Endothelial cell of umbilical vein (primary cell): ENCODE measurements around the gene UQCRC1. TPM values are rescaled to one million over a fixed set of nuclear protein-coding genes. Genes with fewer than 3 reads are reported as not detected.

ENCODE experiments used
- BruUV-seq: library from RNA; stranded (reverse); fragments of 400-500 nt; replicated peaks from 2 replicates; lab custom pipeline; 2021; lab: Mats Ljungman, UMichigan
- CTCF ChIA-PET: fragments of 300-600, 350-600 bp; sonication (Branson Sonifier 250); formaldehyde crosslinking; loops from one replicate; lab custom pipeline; 2021; ENCODE audit warnings: antibody characterized with exemption, inconsistent platforms; lab: Charles Lee
- POLR2A ChIA-PET: fragments of 300-600, 350-600 bp; sonication (Branson Sonifier 250); formaldehyde crosslinking; loops from one replicate; lab custom pipeline; 2021; ENCODE audit warnings: antibody characterized with exemption, inconsistent platforms; lab: Charles Lee
- DNase-seq: peaks from one replicate; pipeline ENCODE4 v3.0.0-alpha.2; 2011; ENCODE audit warnings: low read depth, low spot score
- FAIRE-seq: peaks from 2 replicates; lab custom pipeline; 2011; peaks lifted over from hg19 to GRCh38; lab: Jason Lieb, UNC
- H2AFZ ChIP-seq: 2 replicates; pipeline ENCODE4 v1.6.0; 2012; ENCODE audit warnings: low read depth, low read length, control low read depth, inconsistent platforms
- H3K27ac ChIP-seq: 2 replicates; pipeline ENCODE4 v1.5.1; 2011; ENCODE audit warnings: low read depth, mild to moderate bottlenecking, control low read depth, low read length, moderate library complexity; ENCODE audit not compliant: insufficient read depth
- H3K27me3 ChIP-seq, 2 experiments: 2 replicates each; pipeline versions ENCODE4 v1.6.0 to v1.6.1; 2011; ENCODE audit warnings: low read length in 2 of 2, mixed read lengths in 1 of 2; ENCODE audit not compliant: control insufficient read depth in 2 of 2, insufficient read depth in 2 of 2
- H3K36me3 ChIP-seq, 2 experiments: 2 replicates in 1 of 2; 3 replicates in 1 of 2; pipeline ENCODE4 v1.5.1; 2011; ENCODE audit warnings: low read length in 2 of 2, mild to moderate bottlenecking in 1 of 2, moderate library complexity in 1 of 2; ENCODE audit not compliant: control insufficient read depth in 2 of 2, insufficient read depth in 2 of 2; ENCODE audit errors: extremely low read depth in 1 of 2
- H3K4me1 ChIP-seq: 3 replicates; pipeline ENCODE4 v1.5.1; 2011; ENCODE audit warnings: mild to moderate bottlenecking, low read length; ENCODE audit not compliant: control insufficient read depth, insufficient read depth; ENCODE audit errors: extremely low read depth
- H3K4me2 ChIP-seq: 2 replicates; pipeline ENCODE4 v1.6.1; 2011; ENCODE audit warnings: low read length, control low read depth, mixed read lengths; ENCODE audit not compliant: insufficient read depth
- H3K4me3 ChIP-seq, 3 experiments: fragments of 200-600 bp in 1 of 3; sonication (generic), shearing (Covaris generic) in 1 of 3; replicated peaks in 1 of 3; 2 replicates each; pipeline ENCODE4 v1.5.1; 2011 to 2016; ENCODE audit warnings: control low read depth in 3 of 3, low read length in 3 of 3, mild to moderate bottlenecking in 2 of 3, inconsistent platforms in 1 of 3, low read depth in 1 of 3, moderate library complexity in 1 of 3; ENCODE audit not compliant: insufficient read depth in 1 of 3
- H3K79me2 ChIP-seq: 2 replicates; pipeline ENCODE4 v1.6.0; 2012; ENCODE audit warnings: low read length, inconsistent platforms; ENCODE audit not compliant: control insufficient read depth, insufficient read depth
- H3K9ac ChIP-seq: replicated peaks from 2 replicates; pipeline ENCODE3; 2011; ENCODE audit warnings: low read length, control low read depth; ENCODE audit not compliant: insufficient read depth; ENCODE audit errors: extremely low read depth
- H3K9me1 ChIP-seq: replicated peaks from 3 replicates; pipeline ENCODE4 v1.6.0; 2011; ENCODE audit warnings: mild to moderate bottlenecking, low read length; ENCODE audit not compliant: control insufficient read depth, insufficient read depth; ENCODE audit errors: extremely low read depth
- H3K9me3 ChIP-seq: replicated peaks from 2 replicates; pipeline ENCODE4 v1.5.1; 2012; ENCODE audit warnings: low read length, inconsistent platforms; ENCODE audit not compliant: control insufficient read depth, insufficient read depth
- H4K20me1 ChIP-seq: replicated peaks from 2 replicates; pipeline ENCODE3; 2011; ENCODE audit warnings: mild to moderate bottlenecking, low read length; ENCODE audit not compliant: control insufficient read depth, insufficient read depth; ENCODE audit errors: extremely low read depth
- CTCF ChIP-seq, 2 donors: IDR thresholded peaks; 1 replicate in 1 of 2; 2 replicates in 1 of 2; pipeline ENCODE4 v1.5.1; 2011; ENCODE audit warnings: low read length in 2 of 2, mild to moderate bottlenecking in 2 of 2, moderate library complexity in 2 of 2, control low read depth in 1 of 2, inconsistent platforms in 1 of 2, low read depth in 1 of 2; ENCODE audit not compliant: insufficient read depth in 1 of 2; ENCODE audit errors: extremely low read depth in 1 of 2
- EZH2 ChIP-seq: IDR thresholded peaks from 2 replicates; pipeline ENCODE4 v1.6.1; 2012; ENCODE audit warnings: borderline replicate concordance, low read depth, mild to moderate bottlenecking, moderate library complexity, low read length, inconsistent platforms; ENCODE audit not compliant: severe bottlenecking
- FOS ChIP-seq: IDR thresholded peaks from 2 replicates; pipeline ENCODE4 v1.6.1; 2011; ENCODE audit warnings: mild to moderate bottlenecking, low read length, moderate library complexity, borderline replicate concordance; ENCODE audit not compliant: insufficient read depth
- GATA2 ChIP-seq: IDR thresholded peaks from 2 replicates; pipeline ENCODE4 v1.7.0; 2011; ENCODE audit warnings: low read depth, mild to moderate bottlenecking, moderate library complexity, mixed read lengths, low read length; ENCODE audit not compliant: insufficient read length, insufficient read depth
- JUN ChIP-seq: IDR thresholded peaks from 2 replicates; pipeline ENCODE4 v1.6.1; 2011; ENCODE audit warnings: borderline replicate concordance, low read depth; ENCODE audit not compliant: insufficient read length, insufficient read depth
- MYC ChIP-seq: IDR thresholded peaks from one replicate; pipeline ENCODE4 v1.6.1; 2011; ENCODE audit warnings: mild to moderate bottlenecking, low read depth, low read length
- POLR2A ChIP-seq: IDR thresholded peaks from 2 replicates; pipeline ENCODE4 v1.6.1; 2012; ENCODE audit warnings: low read depth, mild to moderate bottlenecking, control low read depth, low read length
- POLR2AphosphoS5 ChIP-seq: IDR thresholded peaks from 2 replicates; pipeline ENCODE4 v1.6.1; 2012; ENCODE audit warnings: low read depth, mild to moderate bottlenecking, control low read depth, low read length, moderate library complexity; ENCODE audit not compliant: insufficient read depth
- dilution Hi-C: fragments of 300-500 bp; cut with MboI; formaldehyde crosslinking; loops from one replicate; pipeline ENCODE4 v1.15.0; 2019; ENCODE audit warnings: low sequenced_read_pairs; ENCODE audit not compliant: extremely low pct_ligation_motif_present
- intact Hi-C: fragments of 100-400 bp; cut with micrococcal nuclease; formaldehyde crosslinking; loops from one replicate; pipeline ENCODE4 v1.10.0; 2022
- polyA plus RNA-seq, 4 experiments: library from polyadenylated mRNA; depleted of rRNA in 3 of 4; stranded (reverse) in 3 of 4; unstranded in 1 of 4; fragments of >200 nt; gene quantifications; 2 replicates each; pipeline versions ENCODE4 v1.2.1 to v1.2.3, GENCODE V29; 2011 to 2012; ENCODE audit warnings: missing spikeins in 1 of 4
- total RNA-seq: library from RNA; stranded (reverse); gene quantifications from 2 replicates; pipeline ENCODE4 v1.2.3, GENCODE V29; 2021
- TF ChIP-seq, protein P1 (sequence below): IDR thresholded peaks from 2 replicates; pipeline ENCODE4 v1.6.1; 2011; ENCODE audit not compliant: insufficient read depth, insufficient read length

UQCRC1 gene
- total and polyA plus RNA-seq, 2 donors (not counting 3 experiments of a cell fraction or from before 2014, with no cell fraction given): 184 to 427 TPM

DNA sequence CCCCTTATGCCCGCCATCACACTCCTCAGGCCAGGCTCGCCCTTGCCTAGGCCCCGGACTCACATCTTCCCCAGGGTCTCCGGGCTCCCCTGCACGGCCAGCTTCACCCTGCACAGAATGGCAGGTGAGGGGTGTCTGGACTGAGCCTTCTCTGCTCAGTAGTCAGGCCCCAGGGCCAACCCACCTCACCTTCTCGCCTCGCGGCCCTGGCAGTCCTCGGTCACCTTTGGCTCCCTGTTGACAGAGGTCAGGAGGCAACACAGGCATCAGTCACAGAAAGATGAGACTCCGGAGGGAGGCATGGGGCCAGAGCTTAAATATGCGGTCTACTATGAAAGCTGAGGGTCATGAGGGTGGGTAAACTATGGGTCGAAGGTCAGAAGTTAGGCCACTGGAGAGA is 37.5 kb downstream of the UQCRC1 start:
- Histone ChIP-seq H3K27ac (no peak overlapping the region), H3K4me2 (no peak overlapping the region), H3K27me3 (no peaks in the 10 kb centered on the region), H3K79me2 (no peaks in the 10 kb centered on the region), H4K20me1 (no peaks in the 10 kb centered on the region), H3K4me3 (no peak overlapping the region), H3K4me1 (no peaks in the 10 kb centered on the region), H3K9me1 (no peaks in the 10 kb centered on the region), H2AFZ (no peak overlapping the region), H3K9me3 (no peaks in the 10 kb centered on the region), H3K9ac (no peak overlapping the region), H3K36me3 (no peaks in the 10 kb centered on the region)
- no TSS peak for BruUV-seq
- dilution Hi-C loops: no loop called here
- ChIA-PET POLR2A (no interaction called here), CTCF (interaction anchor here (1.8 to 2.2 kb wide), 2 partner anchors 13 to 136 kb away, joined by 6 to 7 read pairs; no protein-coding TSS in a partner anchor)
- no peak for FAIRE-seq
- DNase-seq: no peak
- TF ChIP-seq GATA2 (no peak), FOS (no peak), MYC (no peak), JUN (no peak), EZH2 (no peak), POLR2A (no peak), POLR2AphosphoS5 (no peak), CTCF (IDR thresholded peaks at IDR 0.05; ENCODE audit: extremely low read depth in 1 of 2, insufficient read depth in 1 of 2, low read depth in 1 of 2, low read length in 2 of 2) (no peak)
- TF ChIP-seq, protein P1, sequence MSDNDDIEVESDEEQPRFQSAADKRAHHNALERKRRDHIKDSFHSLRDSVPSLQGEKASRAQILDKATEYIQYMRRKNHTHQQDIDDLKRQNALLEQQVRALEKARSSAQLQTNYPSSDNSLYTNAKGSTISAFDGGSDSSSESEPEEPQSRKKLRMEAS: no peak
- intact Hi-C loops: no loop called here
